Ramos (cell line): ENCODE data around the gene PPM1J.
"Not testable (repeated sequence)": the region's sequence is repeated elsewhere in the genome, so short reads cannot be mapped to it uniquely, and the experiment has no call there.

Experiments
- in situ Hi-C: fragments of 300-500 bp; cut with MboI; formaldehyde crosslinking; loops from one replicate; pipeline ENCODE4 v1.14.3; 2022; ENCODE audit warnings: low sequenced_read_pairs; ENCODE audit not compliant: unreplicated experiment

Gene PPM1J

GRCh38 chr1:112715264-112716053, at the start of gene PPM1J:
Gene PPM1J, minus strand, starts transcription at chr1:112715332. Its CDS starts 31 bp downstream, at chr1:112715301.
- in situ Hi-C loops, result loop anchor here (5.0 to 10.0 kb wide), 2 partner anchors 92 to 319 kb away; no protein-coding TSS in a partner anchor

GRCh38 chr1:112762541-112763500, 47.7 kb upstream of the PPM1J start:
- in situ Hi-C loops, result no loop called here

- in situ Hi-C loops, result no loop called here
Measured at GRCh38 chr1:112761714-112762480, 46.8 kb upstream of the PPM1J start.

DNA sequence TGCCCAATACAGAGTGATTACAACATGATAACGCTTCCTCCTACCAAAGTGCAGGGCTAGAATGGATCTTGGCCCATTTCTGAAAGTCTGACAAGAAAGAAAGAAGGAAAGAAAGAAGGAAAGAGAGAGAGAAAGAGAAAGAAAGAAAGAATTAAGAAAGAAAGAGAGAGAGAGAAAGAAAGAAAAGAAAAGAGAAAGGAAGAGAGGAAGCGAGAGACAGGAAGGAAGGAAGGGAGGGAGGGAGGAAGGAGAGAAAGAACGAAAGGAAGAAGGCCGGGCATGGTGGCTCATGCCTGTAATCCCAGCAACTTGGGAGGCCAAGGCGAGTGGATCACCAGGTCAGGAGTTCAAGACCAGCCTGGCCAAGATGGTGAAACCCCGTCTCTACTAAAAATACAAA, 44.1 kb upstream of the PPM1J start:
- in situ Hi-C loops, result no loop called here

- in situ Hi-C loops, result no loop called here
Measured at GRCh38 chr1:112754116-112754628, 39.0 kb upstream of the PPM1J start.

- in situ Hi-C loops, result no loop called here
Measured at GRCh38 chr1:112748396-112748795, 33.3 kb upstream of the PPM1J start.

DNA sequence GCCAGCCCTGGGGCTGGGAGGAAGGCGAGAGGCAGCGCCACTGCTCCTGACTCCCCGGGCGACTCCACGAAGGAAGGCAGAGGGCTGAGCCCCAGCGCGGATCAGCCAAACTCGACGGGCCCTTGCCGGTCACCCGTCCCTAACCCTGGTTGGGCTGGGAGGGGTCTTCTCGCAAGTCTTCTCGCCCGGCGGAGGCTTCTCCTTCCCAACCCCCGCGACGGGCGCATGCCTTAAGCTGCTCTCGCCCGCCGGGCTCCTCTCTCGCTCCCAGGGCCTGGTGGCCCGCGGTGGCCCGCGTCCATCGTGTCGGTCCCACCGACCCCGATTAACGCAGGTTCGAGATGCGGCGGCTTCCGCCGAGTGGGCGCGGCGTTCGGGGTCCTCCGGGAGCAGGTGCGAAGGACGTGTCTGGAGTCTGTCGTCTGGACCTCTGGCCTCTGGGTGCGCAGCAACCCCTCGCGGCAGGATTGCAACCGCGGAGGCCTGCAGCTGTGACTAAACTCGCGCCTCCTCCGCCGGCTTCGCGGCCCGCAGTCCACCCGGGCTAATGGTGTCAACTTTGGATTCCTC, 29.0 kb upstream of the PPM1J start:
- in situ Hi-C loops, result no loop called here

DNA sequence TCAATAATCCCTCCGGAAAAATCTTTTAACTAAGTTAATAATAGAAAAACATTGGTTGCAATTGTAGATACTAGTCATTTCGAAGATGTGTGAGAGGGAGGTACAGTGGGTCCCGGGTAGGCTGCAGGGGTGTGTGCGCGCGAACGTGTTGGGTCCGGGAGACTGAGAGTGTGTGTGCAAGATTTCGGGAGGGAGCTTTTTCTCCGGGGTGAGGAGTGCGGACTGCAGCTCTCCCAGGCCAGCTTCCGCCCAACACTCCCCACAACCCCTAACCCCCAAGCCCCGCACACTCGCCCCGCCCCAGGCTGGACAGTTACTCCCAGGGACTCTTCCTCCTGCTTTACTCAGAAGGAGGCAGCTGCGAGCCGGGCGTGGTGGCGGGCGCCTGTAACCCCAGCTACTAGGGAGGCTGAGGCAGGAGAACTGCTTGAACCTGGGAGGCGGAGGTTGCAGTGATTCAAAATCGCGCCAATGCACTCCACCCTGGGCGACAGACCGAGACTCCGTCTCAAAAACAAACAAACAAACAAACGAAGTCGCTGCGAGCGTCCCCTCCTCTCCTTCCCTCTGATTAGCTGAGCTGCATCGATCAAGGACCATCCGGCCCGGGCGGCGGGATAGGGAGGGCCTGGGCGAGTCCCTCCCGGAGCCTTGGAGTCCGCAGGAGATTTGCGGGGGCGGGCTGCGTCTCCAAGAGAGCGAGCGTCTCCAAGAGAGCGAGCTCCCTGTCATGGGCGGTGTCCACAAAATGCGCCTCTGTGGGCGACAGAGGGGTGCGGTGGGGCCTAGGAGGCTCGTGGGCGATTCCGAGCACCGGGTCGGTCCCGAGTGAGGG, 28.3 kb upstream of the PPM1J start:
- in situ Hi-C loops, result no loop called here

- in situ Hi-C loops, result no loop called here
Measured at GRCh38 chr1:112737573-112737972, 22.4 kb upstream of the PPM1J start.

- in situ Hi-C loops, result no loop called here
Measured at GRCh38 chr1:112735752-112736151, 20.6 kb upstream of the PPM1J start.

GRCh38 chr1:112731451-112731850, 16.3 kb upstream of the PPM1J start:
- in situ Hi-C loops, result no loop called here

GRCh38 chr1:112729909-112730308, 14.8 kb upstream of the PPM1J start:
- in situ Hi-C loops, result no loop called here

GRCh38 chr1:112729011-112729410, 13.9 kb upstream of the PPM1J start:
- in situ Hi-C loops, result not testable (repeated sequence)

- in situ Hi-C loops, result not testable (repeated sequence)
Measured at GRCh38 chr1:112728306-112728971, 13.3 kb upstream of the PPM1J start.

DNA sequence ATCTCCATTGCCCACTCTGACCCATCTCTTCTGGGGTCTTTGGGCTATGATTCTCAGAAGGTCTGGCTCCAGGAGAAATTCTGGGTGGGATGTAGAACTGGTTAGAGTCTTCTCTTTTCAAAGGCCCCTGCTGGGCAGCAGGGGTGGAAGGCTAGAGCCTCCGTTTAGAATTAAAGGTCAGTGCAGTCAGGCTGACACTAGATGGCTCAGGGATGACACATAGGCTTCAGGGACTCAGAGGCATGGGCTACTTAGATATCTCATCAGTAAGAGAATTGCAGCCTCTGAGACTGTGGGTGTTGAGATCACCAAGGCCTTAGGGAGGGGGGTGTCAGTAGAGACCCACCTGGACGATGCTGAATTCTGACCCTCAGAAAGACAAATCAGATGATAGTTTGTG, 12.6 kb upstream of the PPM1J start:
- in situ Hi-C loops, result no loop called here

- in situ Hi-C loops, result not testable (repeated sequence)
Measured at GRCh38 chr1:112724240-112724639, 9.1 kb upstream of the PPM1J start.

DNA sequence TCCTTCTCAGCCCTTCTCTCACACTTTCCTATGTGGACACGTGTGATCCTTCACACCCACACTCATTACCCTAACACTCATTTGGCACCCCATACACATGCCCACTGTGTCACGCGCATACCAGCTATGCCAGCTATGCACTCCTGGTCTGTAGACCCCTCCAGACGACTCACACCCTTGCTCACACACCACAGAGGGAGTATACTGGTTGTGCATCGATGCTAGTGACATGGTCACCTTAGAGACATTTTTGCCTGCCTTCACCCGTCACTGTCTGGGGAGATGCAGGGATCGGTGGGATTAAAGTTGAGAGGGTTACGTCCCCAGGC, 8.3 kb upstream of the PPM1J start:
- in situ Hi-C loops, result no loop called here
